ENCODE results near the gene SPHK1. TPM values are rescaled to one million over a fixed set of nuclear protein-coding genes. Genes with fewer than 3 reads are reported as not detected.

Gene SPHK1
- total and polyA plus RNA-seq, 3 donors from 2014 or later, result 8.0 to 17.7 (median 14.7) TPM

DNA sequence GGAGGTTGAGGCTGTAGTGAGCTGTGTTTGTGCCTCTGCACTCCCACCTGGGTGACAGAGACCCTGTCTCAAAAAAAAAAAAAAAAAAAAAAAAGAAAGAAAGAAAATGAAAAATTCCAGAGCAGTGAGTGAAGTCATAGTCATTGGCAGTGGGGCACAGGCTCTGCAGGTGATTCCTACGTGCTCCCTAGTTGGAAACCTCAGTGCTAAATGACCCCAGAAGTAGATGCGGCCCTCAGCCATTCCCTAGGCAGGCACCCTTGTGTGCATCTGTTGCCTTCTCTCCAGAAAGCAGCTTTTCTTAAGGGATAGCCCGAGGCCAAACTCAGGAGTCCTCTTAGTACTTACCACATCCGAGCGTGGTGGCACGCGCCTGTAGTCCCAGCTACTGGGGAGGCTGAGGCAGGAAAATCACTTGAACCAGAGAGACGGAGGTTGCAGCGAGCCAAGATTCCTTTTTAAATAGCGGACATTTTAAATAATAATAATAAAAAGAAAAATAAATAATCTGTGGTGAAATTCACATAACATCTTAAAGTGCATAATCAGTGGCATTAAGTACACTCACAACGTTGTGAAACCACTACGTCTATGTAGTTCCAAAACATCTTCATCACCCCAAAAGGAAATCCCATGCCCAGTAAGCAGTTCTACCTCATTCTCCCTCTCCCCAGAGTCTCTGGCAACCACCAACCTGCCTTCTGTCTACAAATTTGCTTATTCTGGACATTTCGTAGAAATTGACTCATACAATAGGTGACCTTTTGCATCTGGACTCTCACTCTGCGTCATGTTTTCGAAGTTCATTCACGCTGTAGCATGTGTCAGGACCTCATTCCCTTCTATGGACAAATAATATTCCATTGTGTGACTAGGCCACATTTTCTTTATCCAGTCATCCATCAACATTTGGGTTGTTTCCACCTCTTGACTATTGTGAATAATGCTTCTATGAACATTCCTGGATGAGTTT, 12.5 kb upstream of the SPHK1 start:
- intact Hi-C loops (cut with DNase I; ENCODE audit: low total_unique reads), result no loop called here
- Histone ChIP-seq H3K36me3 (ENCODE audit: low read depth, missing control alignments) (no peaks in the 10 kb centered on the region), H3K27ac (no peak overlapping the region), H3K4me3 (no peak overlapping the region), H3K9me3 (no peaks in the 10 kb centered on the region), H3K4me1 (peaks cover 18% of the 10 kb centered on the region), H3K27me3 (no peaks in the 10 kb centered on the region)
- TF ChIP-seq POLR2A (IDR thresholded peaks at IDR 0.05), result no peak
- TF ChIP-seq, protein P1, sequence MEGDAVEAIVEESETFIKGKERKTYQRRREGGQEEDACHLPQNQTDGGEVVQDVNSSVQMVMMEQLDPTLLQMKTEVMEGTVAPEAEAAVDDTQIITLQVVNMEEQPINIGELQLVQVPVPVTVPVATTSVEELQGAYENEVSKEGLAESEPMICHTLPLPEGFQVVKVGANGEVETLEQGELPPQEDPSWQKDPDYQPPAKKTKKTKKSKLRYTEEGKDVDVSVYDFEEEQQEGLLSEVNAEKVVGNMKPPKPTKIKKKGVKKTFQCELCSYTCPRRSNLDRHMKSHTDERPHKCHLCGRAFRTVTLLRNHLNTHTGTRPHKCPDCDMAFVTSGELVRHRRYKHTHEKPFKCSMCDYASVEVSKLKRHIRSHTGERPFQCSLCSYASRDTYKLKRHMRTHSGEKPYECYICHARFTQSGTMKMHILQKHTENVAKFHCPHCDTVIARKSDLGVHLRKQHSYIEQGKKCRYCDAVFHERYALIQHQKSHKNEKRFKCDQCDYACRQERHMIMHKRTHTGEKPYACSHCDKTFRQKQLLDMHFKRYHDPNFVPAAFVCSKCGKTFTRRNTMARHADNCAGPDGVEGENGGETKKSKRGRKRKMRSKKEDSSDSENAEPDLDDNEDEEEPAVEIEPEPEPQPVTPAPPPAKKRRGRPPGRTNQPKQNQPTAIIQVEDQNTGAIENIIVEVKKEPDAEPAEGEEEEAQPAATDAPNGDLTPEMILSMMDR (IDR thresholded peaks at IDR 0.05), result no peak
- WGBS, 2 donors, result 95 to 97% methylated on average over 16 of the region's 16 CpGs
- no peak for DNase-seq

DNA sequence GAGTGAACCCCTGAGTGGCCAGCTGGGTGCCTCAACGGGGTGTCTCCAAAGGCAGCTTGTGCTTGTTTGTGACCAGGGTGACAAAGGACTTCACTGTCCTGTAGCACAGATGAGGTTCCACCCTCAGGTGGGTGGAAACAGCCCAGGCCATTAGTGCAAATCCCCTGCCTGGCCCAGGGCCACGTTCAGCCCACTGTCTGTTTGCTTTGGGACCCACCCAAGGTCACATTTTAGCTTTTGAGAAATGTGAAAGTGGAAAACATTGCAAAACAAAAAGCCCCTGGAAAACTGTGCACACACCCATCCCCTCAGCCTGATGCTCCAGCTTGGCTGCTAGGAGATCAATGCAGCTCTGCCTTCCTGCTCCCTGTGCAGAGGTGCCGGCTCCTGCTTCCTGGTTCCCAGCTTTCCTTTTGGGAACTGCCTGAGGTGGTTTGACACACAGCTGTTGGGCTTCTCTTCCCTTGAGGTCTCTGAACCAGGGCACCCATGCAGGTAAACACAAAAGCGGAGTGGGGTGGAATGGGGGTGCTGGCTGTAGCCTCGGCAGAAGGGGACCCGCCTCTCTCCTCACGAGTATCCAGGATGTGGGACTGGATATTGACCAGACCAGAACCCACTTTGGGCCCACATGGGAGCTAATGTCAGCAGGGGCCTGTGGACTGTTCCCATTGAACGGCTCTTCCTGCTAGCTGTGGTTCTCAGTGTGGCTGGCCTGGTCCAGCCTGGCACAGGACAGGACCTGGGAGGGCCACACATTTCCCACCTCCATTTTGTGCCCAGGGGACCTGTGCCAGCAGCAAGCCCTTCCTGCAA, 7.9 kb upstream of the SPHK1 start:
- Histone ChIP-seq H3K36me3 (ENCODE audit: low read depth, missing control alignments) (no peaks in the 10 kb centered on the region), H3K27ac (no peak overlapping the region), H3K4me3 (no peak overlapping the region), H3K27me3 (no peaks in the 10 kb centered on the region), H3K4me1 (peaks cover 17% of the 10 kb centered on the region), H3K9me3 (no peaks in the 10 kb centered on the region)
- intact Hi-C loops (cut with DNase I; ENCODE audit: low total_unique reads), result no loop called here
- WGBS, 2 donors, result 55 to 67% methylated on average over 6 to 8 of the region's 8 CpGs
- TF ChIP-seq POLR2A (IDR thresholded peaks at IDR 0.05), result no peak
- TF ChIP-seq, protein P1 (IDR thresholded peaks at IDR 0.05), result no peak
- DNase-seq, result no peak

DNA sequence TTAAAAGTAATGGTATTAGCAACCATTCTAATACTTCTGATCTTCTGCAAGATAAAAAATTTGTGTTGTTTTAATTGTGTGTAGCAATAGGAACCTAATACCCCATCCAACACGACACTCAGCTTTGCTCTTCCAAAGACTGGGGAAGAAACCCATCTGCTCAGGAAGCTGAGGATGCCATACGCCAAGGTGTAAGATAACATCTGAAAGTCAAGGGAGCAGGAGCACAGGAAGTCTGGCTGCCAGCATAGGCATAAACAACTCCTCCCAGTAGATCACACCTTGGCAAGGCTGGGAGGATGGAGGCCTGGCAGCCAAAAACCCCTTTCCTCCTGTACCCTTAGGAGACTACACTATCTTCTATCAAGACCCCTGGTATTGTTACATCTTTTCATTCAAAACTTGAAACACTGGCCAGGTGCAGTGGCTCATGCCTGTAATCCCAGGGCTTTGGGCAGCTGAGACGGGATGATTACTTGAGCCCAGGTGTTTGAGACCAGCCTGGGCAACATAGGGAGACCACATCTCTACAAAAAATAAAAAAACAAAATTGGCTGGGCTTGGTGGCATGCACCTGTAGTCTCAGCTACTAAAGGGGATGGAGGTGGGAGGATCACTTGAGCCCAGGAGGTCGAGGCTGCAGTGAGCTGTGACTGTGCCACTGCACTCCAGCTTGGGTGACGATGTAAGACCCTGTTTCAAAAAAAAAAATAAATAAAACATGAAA, 5.7 kb upstream of the SPHK1 start:
- DNase-seq, result no peak
- H3K9me3 ChIP-seq, result no peaks in the 10 kb centered on the region
- no peaks in the 10 kb centered on the region for H3K36me3 ChIP-seq (ENCODE audit: low read depth, missing control alignments)
- peaks cover 22% of the 10 kb centered on the region for H3K4me1 ChIP-seq
- H3K27ac ChIP-seq, result no peak overlapping the region
- intact Hi-C loops (cut with DNase I; ENCODE audit: low total_unique reads), result no loop called here
- 80 to 87% methylated on average over 5 of the region's 5 CpGs for WGBS, 2 donors
- TF ChIP-seq POLR2A (IDR thresholded peaks at IDR 0.05), result no peak
- TF ChIP-seq, protein P1 (IDR thresholded peaks at IDR 0.05), result no peak
- H3K27me3 ChIP-seq, result no peaks in the 10 kb centered on the region
- H3K4me3 ChIP-seq, result no peak overlapping the region

DNA sequence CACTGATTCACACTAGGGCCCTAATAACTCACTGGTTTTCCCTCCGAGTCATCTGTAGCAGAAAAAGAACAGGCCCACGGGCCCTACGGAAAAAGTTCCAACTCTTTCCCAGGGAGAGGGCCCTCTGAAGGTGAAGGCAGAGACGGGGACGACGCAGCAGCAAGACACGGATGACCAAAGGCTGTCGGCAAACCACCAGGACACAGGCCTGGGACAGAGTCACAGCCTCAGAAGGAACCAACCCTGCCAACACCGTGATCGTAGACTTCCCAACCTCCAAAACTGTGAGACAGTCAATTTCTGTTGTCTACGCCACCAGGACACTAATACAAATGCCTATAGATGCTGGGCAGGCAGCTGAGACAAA, 5.2 kb upstream of the SPHK1 start:
- H3K4me3 ChIP-seq, result no peak overlapping the region
- TF ChIP-seq POLR2A (IDR thresholded peaks at IDR 0.05), result no peak
- TF ChIP-seq, protein P1 (IDR thresholded peaks at IDR 0.05), result no peak
- intact Hi-C loops (cut with DNase I; ENCODE audit: low total_unique reads), result no loop called here
- no peaks in the 10 kb centered on the region for H3K9me3 ChIP-seq
- DNase-seq, result no peak
- no peaks in the 10 kb centered on the region for H3K27me3 ChIP-seq
- no peaks in the 10 kb centered on the region for H3K36me3 ChIP-seq (ENCODE audit: low read depth, missing control alignments)
- H3K27ac ChIP-seq, result no peak overlapping the region
- 89 to 96% methylated on average over 9 to 11 of the region's 11 CpGs for WGBS, 2 donors
- H3K4me1 ChIP-seq, result peaks cover 24% of the 10 kb centered on the region
